ENCODE results near the gene TRIM49.
"Not testable (repeated sequence)": the region's sequence is repeated elsewhere in the genome, so short reads cannot be mapped to it uniquely, and the experiment has no call there.

Gene TRIM49

GRCh38 chr11:89808475-89808874, at the start of gene TRIM49:
TSS of gene TRIM49 (minus strand) at chr11:89808575. CDS start at chr11:89804469, 4,106 bp downstream.
- not testable (repeated sequence) for DNase-seq (ENCODE audit: low read depth)

DNA sequence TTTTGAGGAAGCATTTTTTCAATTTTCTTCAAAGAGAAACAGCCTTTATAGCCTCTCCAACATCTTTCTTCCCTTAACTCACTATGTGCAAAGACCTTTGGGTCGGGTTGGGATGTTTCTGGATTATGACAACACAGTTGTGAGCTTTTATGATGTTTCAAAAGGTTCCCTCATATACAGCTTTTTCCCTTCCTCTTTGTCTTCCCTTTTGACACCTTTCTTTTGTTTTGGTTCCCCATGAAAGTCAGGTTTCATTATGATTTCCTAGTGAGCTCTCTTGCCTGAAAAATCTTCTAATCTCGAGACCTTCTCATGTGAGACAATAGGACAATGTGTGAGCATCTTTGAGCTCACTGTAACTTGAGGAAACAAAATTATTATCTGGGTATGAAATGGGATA, 18.3 kb upstream of the TRIM49 start:
- not testable (repeated sequence) for DNase-seq (ENCODE audit: low read depth)

- not testable (repeated sequence) for DNase-seq (ENCODE audit: low read depth)
Measured at GRCh38 chr11:89820008-89820407, 11.6 kb upstream of the TRIM49 start.

DNA sequence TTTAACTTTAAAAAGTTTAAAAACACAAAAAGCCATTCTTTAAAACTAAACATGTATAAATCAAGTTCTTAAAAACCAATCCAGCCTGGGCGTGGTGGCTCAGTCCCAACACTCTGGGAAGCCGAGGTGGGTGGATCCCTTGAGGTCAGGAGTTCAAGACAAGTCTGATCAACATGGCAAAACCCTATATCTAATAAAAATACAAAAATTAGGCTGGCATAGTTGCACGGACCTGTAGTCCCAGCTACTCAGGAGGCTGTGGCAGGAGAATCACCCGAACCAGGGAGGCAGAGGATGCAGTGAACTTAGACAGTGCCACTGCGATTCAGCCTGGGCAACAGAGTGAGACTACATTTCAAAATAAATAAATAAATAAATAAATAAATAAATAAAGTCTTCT, 5.2 kb upstream of the TRIM49 start:
- not testable (repeated sequence) for DNase-seq (ENCODE audit: low read depth)

- not testable (repeated sequence) for DNase-seq (ENCODE audit: low read depth)
Measured at GRCh38 chr11:89787506-89788063, 20.8 kb downstream of the TRIM49 start.

DNA sequence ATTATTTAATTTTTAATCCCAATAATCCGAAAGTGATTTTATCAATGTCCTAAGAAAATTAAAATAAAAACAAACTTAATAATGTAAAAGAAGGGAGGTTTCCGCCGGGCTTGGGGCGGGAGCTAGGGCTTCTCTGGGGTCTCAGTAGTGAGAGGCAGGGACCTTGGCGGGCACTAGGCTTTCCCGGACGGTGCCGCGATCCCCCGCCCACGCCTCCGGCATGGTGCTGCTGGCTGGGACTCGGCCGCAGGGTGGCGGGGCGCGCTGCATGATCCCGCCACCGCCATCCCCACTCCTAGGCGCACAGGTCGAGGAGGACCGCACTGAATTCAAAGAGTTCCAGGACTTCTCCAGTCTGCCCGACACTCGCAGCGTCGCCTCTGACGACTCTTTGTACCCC, 22.6 kb downstream of the TRIM49 start:
- DNase-seq (ENCODE audit: low read depth), result not testable (repeated sequence)

- DNase-seq (ENCODE audit: low read depth), result not testable (repeated sequence)
Measured at GRCh38 chr11:89750822-89751221, 57.6 kb downstream of the TRIM49 start.
